Nephron (organoid): ENCODE data around the gene COLGALT1.

Experiments
- H3K27ac Mint-ChIP-seq, 3 experiments: 2 replicates each; pipeline ENCODE4 v1.8.0; 2020; ENCODE audit warnings: mixed read lengths in 3 of 3, mild to moderate bottlenecking in 2 of 3, moderate library complexity in 1 of 3
- H3K27me3 Mint-ChIP-seq: 2 replicates; pipeline ENCODE4 v1.8.0; 2021; ENCODE audit warnings: low read depth, mild to moderate bottlenecking, moderate library complexity, mixed read lengths
- H3K36me3 Mint-ChIP-seq: 2 replicates; pipeline ENCODE4 v1.8.0; 2020; ENCODE audit warnings: low read depth, mixed read lengths
- H3K4me1 Mint-ChIP-seq: 2 replicates; pipeline ENCODE4 v1.8.0; 2020; ENCODE audit warnings: mixed read lengths
- H3K4me3 Mint-ChIP-seq, 3 experiments: 2 replicates each; pipeline ENCODE4 v1.8.0; 2020; ENCODE audit warnings: mild to moderate bottlenecking in 3 of 3, mixed read lengths in 3 of 3, moderate library complexity in 2 of 3
- H3K9me3 Mint-ChIP-seq: 2 replicates; pipeline ENCODE4 v1.8.0; 2020; ENCODE audit warnings: mixed read lengths
- TF ChIP-seq, protein P1 (sequence below), 3 experiments: fragments of 200-600 bp; sonication (generic); IDR thresholded peaks; one replicate each; pipeline ENCODE4 v1.5.0; 2021; ENCODE audit warnings: antibody characterized with exemption in 3 of 3; ENCODE audit not compliant: unreplicated experiment in 3 of 3

COLGALT1 gene

DNA sequence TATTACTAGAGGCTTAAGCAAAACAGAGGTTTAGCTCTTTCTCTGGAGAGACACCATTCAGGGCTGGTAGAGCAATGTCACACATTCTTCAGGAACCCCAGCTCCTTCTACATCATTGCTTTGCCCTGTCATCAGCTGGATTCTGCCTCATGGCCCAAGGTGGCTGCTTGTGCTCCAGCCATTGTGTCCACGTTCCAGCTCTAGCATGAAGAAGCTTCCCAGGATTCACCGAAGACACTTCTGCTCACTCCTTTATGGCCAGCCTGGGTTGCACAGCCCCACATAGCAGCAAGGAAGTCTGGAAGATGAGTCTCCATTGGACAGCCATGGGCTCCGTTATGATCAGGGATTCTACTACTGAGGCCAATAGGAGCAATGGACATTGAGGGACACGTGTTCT lies 30.8 kb upstream of the COLGALT1 start:
- Mint-ChIP-seq H3K27ac (no peak overlapping the region), H3K4me1 (no peaks in the 10 kb centered on the region), H3K36me3 (peaks cover 20% of the 10 kb centered on the region), H3K4me3 (no peak overlapping the region), H3K27me3 (peaks cover 11% of the 10 kb centered on the region), H3K9me3 (peaks cover 4% of the 10 kb centered on the region)
- TF ChIP-seq, protein P1, sequence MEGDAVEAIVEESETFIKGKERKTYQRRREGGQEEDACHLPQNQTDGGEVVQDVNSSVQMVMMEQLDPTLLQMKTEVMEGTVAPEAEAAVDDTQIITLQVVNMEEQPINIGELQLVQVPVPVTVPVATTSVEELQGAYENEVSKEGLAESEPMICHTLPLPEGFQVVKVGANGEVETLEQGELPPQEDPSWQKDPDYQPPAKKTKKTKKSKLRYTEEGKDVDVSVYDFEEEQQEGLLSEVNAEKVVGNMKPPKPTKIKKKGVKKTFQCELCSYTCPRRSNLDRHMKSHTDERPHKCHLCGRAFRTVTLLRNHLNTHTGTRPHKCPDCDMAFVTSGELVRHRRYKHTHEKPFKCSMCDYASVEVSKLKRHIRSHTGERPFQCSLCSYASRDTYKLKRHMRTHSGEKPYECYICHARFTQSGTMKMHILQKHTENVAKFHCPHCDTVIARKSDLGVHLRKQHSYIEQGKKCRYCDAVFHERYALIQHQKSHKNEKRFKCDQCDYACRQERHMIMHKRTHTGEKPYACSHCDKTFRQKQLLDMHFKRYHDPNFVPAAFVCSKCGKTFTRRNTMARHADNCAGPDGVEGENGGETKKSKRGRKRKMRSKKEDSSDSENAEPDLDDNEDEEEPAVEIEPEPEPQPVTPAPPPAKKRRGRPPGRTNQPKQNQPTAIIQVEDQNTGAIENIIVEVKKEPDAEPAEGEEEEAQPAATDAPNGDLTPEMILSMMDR (IDR thresholded peaks at IDR 0.05; ENCODE audit: unreplicated experiment in 3 of 3): no peak

DNA sequence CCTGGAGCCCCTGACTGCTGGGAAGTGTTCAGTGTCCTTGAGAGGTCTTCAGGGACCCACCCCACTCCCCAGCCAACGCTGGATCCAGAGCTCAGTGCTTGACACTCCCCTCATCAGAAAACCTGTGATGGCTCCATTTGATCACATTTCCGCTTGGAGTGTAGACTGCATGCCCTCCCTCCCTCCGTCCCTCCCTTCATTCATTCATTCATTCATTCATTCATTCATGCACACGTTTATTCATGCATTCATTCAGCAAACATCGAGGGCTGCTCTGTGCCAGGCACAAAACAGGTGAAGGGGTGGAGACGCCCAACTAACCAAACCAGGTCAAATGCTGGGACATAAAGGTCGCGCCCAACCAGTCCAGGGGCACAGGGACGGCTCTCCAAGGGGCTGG lies 30.3 kb upstream of the COLGALT1 start:
- Mint-ChIP-seq H3K36me3 (peaks cover 16% of the 10 kb centered on the region), H3K27ac (no peak overlapping the region), H3K27me3 (peaks cover 11% of the 10 kb centered on the region), H3K4me1 (no peaks in the 10 kb centered on the region), H3K9me3 (peaks cover 4% of the 10 kb centered on the region), H3K4me3 (no peak overlapping the region)
- TF ChIP-seq, protein P1 (IDR thresholded peaks at IDR 0.05; ENCODE audit: unreplicated experiment in 3 of 3): no peak

DNA sequence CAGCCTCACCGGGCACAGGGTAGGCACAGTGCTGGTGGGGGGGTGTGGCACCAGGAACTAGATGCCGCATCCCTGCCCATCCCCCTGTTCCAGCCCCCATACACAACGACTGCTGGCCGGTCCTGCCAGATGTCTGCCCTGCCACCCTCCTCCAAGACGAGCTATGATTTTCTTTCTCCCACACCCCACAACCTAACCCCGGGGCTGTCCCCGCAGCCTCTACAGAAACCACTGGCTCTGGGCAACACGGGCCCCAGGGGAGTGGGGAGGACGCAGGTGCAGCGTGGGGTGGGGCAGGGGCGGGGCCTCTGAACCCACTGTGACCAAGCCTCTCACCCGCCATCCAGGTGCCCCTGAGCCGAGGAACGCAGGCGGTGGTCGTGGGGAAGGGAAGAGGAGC lies 28.5 kb upstream of the COLGALT1 start:
- H3K4me1 Mint-ChIP-seq: no peaks in the 10 kb centered on the region
- H3K9me3 Mint-ChIP-seq: peaks cover 4% of the 10 kb centered on the region
- TF ChIP-seq, protein P1 (IDR thresholded peaks at IDR 0.05; ENCODE audit: unreplicated experiment in 3 of 3): no peak
- H3K27ac Mint-ChIP-seq: no peak overlapping the region
- H3K36me3 Mint-ChIP-seq: peaks cover 12% of the 10 kb centered on the region
- H3K4me3 Mint-ChIP-seq: no peak overlapping the region
- peaks cover 11% of the 10 kb centered on the region for H3K27me3 Mint-ChIP-seq

DNA sequence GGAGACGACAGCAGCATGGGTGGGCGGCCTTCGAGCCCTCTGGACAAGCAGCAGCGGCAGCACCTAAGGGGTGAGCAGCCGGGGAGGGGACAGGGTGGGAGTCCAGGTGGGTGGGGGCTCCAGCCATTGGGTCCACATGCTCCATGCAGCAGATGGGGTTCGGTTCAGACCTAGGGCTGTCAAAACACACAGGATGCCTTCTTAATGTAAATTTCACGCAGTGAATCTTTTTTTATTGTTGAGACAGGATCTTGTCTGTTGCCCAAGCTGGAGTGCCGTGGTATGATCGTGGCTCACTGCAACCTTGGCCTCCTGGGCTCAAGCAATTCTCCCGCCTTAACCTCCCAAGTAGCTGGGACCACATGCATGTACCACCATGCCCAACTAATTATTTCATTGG lies 28.1 kb upstream of the COLGALT1 start:
- Mint-ChIP-seq H3K27me3 (peaks cover 11% of the 10 kb centered on the region), H3K27ac (no peak overlapping the region), H3K36me3 (peaks cover 10% of the 10 kb centered on the region), H3K9me3 (peaks cover 4% of the 10 kb centered on the region), H3K4me3 (no peak overlapping the region), H3K4me1 (no peaks in the 10 kb centered on the region)
- TF ChIP-seq, protein P1 (IDR thresholded peaks at IDR 0.05; ENCODE audit: unreplicated experiment in 3 of 3): no peak

DNA sequence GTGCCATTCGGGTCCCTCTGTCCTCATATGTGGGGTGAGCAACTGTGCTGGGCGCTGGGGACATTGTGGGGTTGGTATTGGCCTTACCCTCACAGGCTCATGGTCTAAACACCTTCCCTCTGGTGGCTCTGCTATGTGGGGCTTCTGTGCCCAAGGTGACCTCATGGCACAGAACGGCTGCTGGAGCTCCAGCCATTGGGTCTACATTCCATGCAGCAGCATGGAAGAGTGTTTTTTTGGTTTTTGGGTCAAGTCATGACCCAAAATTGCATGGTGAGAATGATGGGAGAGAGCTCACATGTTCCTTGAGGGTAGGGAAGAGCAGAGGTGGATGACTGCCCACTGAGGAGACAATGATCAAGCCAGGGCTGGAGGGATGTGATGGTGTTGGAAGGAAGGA lies 26.8 kb upstream of the COLGALT1 start:
- H3K4me3 Mint-ChIP-seq: peak overlapping the region in 1 of 3 experiments; percentile 0
- H3K4me1 Mint-ChIP-seq: no peaks in the 10 kb centered on the region
- H3K36me3 Mint-ChIP-seq: peaks cover 3% of the 10 kb centered on the region
- no peak overlapping the region for H3K27ac Mint-ChIP-seq
- peaks cover 11% of the 10 kb centered on the region for H3K27me3 Mint-ChIP-seq
- H3K9me3 Mint-ChIP-seq: peaks cover 4% of the 10 kb centered on the region
- TF ChIP-seq, protein P1 (IDR thresholded peaks at IDR 0.05; ENCODE audit: unreplicated experiment in 3 of 3): no peak

DNA sequence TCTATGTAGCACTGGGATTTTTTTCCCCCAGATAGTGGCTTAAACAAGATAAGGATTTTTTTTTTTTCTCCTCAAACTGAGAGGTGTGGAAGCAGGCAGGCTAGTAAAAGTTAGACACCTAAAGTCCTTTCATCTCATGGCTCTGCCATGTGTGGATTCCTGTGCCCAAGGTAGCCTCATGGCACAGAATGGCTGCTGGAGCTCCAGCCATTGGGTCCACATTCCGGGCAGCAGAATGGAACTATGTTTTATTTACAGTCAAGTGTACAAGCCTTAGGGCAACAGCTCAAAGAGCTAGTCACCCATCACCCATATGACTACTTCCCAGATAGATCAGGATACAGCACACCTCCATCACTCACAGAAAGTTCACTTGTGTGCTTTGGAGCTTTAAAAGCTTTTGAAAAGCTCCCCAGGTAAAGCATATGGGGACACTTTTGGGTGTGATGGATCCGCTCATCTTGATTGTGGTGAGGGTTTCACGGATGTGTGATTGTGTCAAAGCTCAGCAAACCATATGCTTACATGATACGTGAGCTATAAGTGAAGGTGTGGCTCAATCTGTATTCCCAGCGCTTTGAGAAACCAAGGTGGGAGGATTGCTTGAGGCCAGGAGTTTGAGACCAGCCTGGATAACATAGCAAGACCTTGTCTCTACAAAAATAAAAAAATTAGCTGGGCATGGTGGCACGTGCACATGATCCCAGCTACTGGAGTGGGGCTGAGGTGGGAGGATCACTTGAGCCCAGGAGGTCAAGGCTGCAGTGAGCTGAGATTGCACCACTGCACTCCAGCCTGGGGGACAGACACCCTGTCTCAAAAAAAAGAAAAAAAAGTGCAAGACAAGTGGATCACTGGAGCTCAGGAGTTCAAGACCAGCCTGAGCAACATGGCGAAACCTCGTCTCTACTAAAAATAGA lies 25.9 kb upstream of the COLGALT1 start:
- H3K36me3 Mint-ChIP-seq: peaks cover 3% of the 10 kb centered on the region
- no peaks in the 10 kb centered on the region for H3K4me1 Mint-ChIP-seq
- peaks cover 4% of the 10 kb centered on the region for H3K9me3 Mint-ChIP-seq
- H3K27ac Mint-ChIP-seq: no peak overlapping the region
- H3K4me3 Mint-ChIP-seq: no peak overlapping the region
- TF ChIP-seq, protein P1 (IDR thresholded peaks at IDR 0.05; ENCODE audit: unreplicated experiment in 3 of 3): no peak
- H3K27me3 Mint-ChIP-seq: peaks cover 11% of the 10 kb centered on the region
